ENCODE data around the gene FAM20C.

GRCh38 chr7:200704-201103, 8.3 kb downstream of the FAM20C start:
- TF ChIP-seq, protein P1, sequence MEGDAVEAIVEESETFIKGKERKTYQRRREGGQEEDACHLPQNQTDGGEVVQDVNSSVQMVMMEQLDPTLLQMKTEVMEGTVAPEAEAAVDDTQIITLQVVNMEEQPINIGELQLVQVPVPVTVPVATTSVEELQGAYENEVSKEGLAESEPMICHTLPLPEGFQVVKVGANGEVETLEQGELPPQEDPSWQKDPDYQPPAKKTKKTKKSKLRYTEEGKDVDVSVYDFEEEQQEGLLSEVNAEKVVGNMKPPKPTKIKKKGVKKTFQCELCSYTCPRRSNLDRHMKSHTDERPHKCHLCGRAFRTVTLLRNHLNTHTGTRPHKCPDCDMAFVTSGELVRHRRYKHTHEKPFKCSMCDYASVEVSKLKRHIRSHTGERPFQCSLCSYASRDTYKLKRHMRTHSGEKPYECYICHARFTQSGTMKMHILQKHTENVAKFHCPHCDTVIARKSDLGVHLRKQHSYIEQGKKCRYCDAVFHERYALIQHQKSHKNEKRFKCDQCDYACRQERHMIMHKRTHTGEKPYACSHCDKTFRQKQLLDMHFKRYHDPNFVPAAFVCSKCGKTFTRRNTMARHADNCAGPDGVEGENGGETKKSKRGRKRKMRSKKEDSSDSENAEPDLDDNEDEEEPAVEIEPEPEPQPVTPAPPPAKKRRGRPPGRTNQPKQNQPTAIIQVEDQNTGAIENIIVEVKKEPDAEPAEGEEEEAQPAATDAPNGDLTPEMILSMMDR (IDR thresholded peaks at IDR 0.05) = no peak
- TF ChIP-seq EP300 (IDR thresholded peaks at IDR 0.05) = no peak
